Panc1 (cell line): ENCODE data around the gene ARHGAP6. TPM values are rescaled to one million over a fixed set of nuclear protein-coding genes. Genes with fewer than 3 reads are reported as not detected.

Experiments used
- ATAC-seq: fragments of 200-7000 bp; cut with Tn5 transposase; 2 replicates; pipeline ENCODE4 v1.9.1; 2020; ENCODE audit warnings: mild to moderate bottlenecking, moderate library complexity
- BruUV-seq: library from RNA; stranded (reverse); fragments of 400-500 nt; replicated peaks from 2 replicates; lab custom pipeline; 2021; lab: Mats Ljungman, UMichigan
- CTCF ChIA-PET: fragments of 300-600 bp; sonication (Branson Sonifier 250); formaldehyde crosslinking; loops from one replicate; lab custom pipeline; 2022; ENCODE audit warnings: antibody characterized with exemption; lab: Charles Lee
- POLR2A ChIA-PET: fragments of 300-600 bp; sonication (Branson Sonifier 250); formaldehyde crosslinking; loops from one replicate; lab custom pipeline; 2022; ENCODE audit warnings: antibody characterized with exemption; lab: Charles Lee
- DNase-seq: peaks from one replicate; pipeline ENCODE4 v3.0.0-alpha.2; 2010; ENCODE audit warnings: low read depth, low spot score
- H3K27ac ChIP-seq: 2 replicates; pipeline ENCODE4 v1.5.1; 2011; ENCODE audit warnings: mild to moderate bottlenecking, low read length, inconsistent platforms
- H3K27me3 ChIP-seq: fragments of 200-500 bp; sonication (Bioruptor generic); 2 replicates; pipeline ENCODE4 v1.6.0; 2014; ENCODE audit warnings: low read length, inconsistent platforms; ENCODE audit not compliant: control insufficient read depth, insufficient read depth
- H3K36me3 ChIP-seq: fragments of 200-500 bp; sonication (Bioruptor generic); 2 replicates; pipeline ENCODE4 v1.5.1; 2014; ENCODE audit warnings: inconsistent platforms, mild to moderate bottlenecking, low read length, moderate library complexity; ENCODE audit not compliant: control insufficient read depth, insufficient read depth
- H3K4me1 ChIP-seq: 2 replicates; pipeline ENCODE4 v1.5.1; 2011; ENCODE audit warnings: inconsistent platforms, mild to moderate bottlenecking, low read length, moderate library complexity; ENCODE audit not compliant: control insufficient read depth, insufficient read depth
- H3K4me3 ChIP-seq, 2 experiments: 2 replicates each; pipeline ENCODE4 v1.5.1; 2011 to 2012; ENCODE audit warnings: low read depth in 2 of 2, low read length in 2 of 2, mild to moderate bottlenecking in 2 of 2, inconsistent platforms in 1 of 2, moderate library complexity in 1 of 2
- H3K9me3 ChIP-seq: fragments of 200-500 bp; sonication (Bioruptor generic); 2 replicates; pipeline ENCODE4 v1.5.1; 2014; ENCODE audit warnings: low read depth, mild to moderate bottlenecking, inconsistent platforms, low read length, moderate library complexity; ENCODE audit not compliant: control insufficient read depth, insufficient read depth
- POLR2AphosphoS5 ChIP-seq: IDR thresholded peaks from 2 replicates; pipeline ENCODE4 v1.6.1; 2012; ENCODE audit warnings: mild to moderate bottlenecking, low read depth, low read length, moderate library complexity
- SIN3A ChIP-seq: IDR thresholded peaks from 2 replicates; pipeline ENCODE4 v1.6.1; 2012; ENCODE audit warnings: low read depth, mild to moderate bottlenecking, low read length, moderate library complexity, borderline replicate concordance; ENCODE audit not compliant: insufficient read depth
- TCF7L2 ChIP-seq: IDR thresholded peaks from 2 replicates; pipeline ENCODE4 v1.6.1; 2011; ENCODE audit warnings: mild to moderate bottlenecking, low read depth, low read length, inconsistent platforms
- in situ Hi-C: cut with HindIII; loops from 2 replicates; pipeline ENCODE4 v1.10.0; 2016; ENCODE audit warnings: low sequenced_read_pairs, low pct_unique_long_range_greater_than_20kb
- intact Hi-C: fragments of 100-400 bp; cut with micrococcal nuclease; formaldehyde crosslinking; loops from one replicate; pipeline ENCODE4 v1.10.0; 2022; ENCODE audit not compliant: unreplicated experiment
- total RNA-seq: library from RNA; stranded (reverse); gene quantifications from one replicate; pipeline ENCODE4 v1.2.1, GENCODE V29; 2021; ENCODE audit not compliant: unreplicated experiment
- TF ChIP-seq, protein P1 (sequence below), 2 experiments: IDR thresholded peaks; 2 replicates each; pipeline ENCODE4 v1.6.1; 2011 to 2012; ENCODE audit warnings: low read depth in 2 of 2, control low read depth in 1 of 2, low read length in 1 of 2, mild to moderate bottlenecking in 1 of 2, moderate library complexity in 1 of 2; ENCODE audit not compliant: insufficient read depth in 1 of 2
- TF ChIP-seq, protein P2 (sequence below): fragments of 450-650 bp; IDR thresholded peaks from 2 replicates; pipeline ENCODE4 v1.5.1; 2017; ENCODE audit warnings: mild to moderate bottlenecking

The ARHGAP6 gene
- total RNA-seq, 1 experiment from 2014 or later = 0.13 TPM

DNA sequence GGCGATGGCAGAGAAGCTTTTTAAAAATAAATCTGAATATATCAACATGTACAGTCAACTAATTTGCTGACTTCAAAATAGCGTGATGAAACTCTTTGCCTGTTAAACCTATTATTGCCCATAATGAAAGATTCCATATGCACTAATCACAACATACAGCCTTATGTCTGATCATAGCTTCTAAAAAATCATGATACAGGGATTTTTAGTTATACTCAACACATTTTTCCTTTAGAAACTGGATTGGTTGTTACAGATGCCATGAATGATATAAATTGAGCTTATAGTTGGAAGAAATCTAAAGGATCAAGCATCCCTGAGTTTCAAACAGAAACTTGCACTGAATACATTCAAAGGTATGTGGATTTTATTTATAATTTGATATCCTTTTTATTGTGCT, 372.6 kb downstream of the ARHGAP6 start, which contains the start of gene AMELX:
Gene AMELX (plus strand): TSS at position 301 of the 400 bp plus-strand sequence. CDS start 1,376 bp downstream, outside the sequence.
- TF ChIP-seq SIN3A (no peak), TCF7L2 (no peak), POLR2AphosphoS5 (no peak)
- TF ChIP-seq, protein P1, sequence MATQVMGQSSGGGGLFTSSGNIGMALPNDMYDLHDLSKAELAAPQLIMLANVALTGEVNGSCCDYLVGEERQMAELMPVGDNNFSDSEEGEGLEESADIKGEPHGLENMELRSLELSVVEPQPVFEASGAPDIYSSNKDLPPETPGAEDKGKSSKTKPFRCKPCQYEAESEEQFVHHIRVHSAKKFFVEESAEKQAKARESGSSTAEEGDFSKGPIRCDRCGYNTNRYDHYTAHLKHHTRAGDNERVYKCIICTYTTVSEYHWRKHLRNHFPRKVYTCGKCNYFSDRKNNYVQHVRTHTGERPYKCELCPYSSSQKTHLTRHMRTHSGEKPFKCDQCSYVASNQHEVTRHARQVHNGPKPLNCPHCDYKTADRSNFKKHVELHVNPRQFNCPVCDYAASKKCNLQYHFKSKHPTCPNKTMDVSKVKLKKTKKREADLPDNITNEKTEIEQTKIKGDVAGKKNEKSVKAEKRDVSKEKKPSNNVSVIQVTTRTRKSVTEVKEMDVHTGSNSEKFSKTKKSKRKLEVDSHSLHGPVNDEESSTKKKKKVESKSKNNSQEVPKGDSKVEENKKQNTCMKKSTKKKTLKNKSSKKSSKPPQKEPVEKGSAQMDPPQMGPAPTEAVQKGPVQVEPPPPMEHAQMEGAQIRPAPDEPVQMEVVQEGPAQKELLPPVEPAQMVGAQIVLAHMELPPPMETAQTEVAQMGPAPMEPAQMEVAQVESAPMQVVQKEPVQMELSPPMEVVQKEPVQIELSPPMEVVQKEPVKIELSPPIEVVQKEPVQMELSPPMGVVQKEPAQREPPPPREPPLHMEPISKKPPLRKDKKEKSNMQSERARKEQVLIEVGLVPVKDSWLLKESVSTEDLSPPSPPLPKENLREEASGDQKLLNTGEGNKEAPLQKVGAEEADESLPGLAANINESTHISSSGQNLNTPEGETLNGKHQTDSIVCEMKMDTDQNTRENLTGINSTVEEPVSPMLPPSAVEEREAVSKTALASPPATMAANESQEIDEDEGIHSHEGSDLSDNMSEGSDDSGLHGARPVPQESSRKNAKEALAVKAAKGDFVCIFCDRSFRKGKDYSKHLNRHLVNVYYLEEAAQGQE (IDR thresholded peaks at IDR 0.05; ENCODE audit: insufficient read depth in 1 of 2, low read depth in 2 of 2, low read length in 1 of 2) = no peak
- TF ChIP-seq, protein P2, sequence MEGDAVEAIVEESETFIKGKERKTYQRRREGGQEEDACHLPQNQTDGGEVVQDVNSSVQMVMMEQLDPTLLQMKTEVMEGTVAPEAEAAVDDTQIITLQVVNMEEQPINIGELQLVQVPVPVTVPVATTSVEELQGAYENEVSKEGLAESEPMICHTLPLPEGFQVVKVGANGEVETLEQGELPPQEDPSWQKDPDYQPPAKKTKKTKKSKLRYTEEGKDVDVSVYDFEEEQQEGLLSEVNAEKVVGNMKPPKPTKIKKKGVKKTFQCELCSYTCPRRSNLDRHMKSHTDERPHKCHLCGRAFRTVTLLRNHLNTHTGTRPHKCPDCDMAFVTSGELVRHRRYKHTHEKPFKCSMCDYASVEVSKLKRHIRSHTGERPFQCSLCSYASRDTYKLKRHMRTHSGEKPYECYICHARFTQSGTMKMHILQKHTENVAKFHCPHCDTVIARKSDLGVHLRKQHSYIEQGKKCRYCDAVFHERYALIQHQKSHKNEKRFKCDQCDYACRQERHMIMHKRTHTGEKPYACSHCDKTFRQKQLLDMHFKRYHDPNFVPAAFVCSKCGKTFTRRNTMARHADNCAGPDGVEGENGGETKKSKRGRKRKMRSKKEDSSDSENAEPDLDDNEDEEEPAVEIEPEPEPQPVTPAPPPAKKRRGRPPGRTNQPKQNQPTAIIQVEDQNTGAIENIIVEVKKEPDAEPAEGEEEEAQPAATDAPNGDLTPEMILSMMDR = no peak
- intact Hi-C loops (no loop called here), in situ Hi-C loops (no loop called here)
- POLR2A ChIA-PET = no interaction called here
- DNase-seq = no peak
- Histone ChIP-seq H3K27ac (no peak within 1 kb of the TSS), H3K9me3 (no peaks in the 10 kb centered on the region), H3K4me1 (no peaks in the 10 kb centered on the region), H3K4me3 (no peak within 1 kb of the TSS), H3K36me3 (no peaks in the 10 kb centered on the region), H3K27me3 (no peaks in the 10 kb centered on the region)
- CTCF ChIA-PET = no interaction called here
- no peak for ATAC-seq
- no TSS peak for BruUV-seq

DNA sequence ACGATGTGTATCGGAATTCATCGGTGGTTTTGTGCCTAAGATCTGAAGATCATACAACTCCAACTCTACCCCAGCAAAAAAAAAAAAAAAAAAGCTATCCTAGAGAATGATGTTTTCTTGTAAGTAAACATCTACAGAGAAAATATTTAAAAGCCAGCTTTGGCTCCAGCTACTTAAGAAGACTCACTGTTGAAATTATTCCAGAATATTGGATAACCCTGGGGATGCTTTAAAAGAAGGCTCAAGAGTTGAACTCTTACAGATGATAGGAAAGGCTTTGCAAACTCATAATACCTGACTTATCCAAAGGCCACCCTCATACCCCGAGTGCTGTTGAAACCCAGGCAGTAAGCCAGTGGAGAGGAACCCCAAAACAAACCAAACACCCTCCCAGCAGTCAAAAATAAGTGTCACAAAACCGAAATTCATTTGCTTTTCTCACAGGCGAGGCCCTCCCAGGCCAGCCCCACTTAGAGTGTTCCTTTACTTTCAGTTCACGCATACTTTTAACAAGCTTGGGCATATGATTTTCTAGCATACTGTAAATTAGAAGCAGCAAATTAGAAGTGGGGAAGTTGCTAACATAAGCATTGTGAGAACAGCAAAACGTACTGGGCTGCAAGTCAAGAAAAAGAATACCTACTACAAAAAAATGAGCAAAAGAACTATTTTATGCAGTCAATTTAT, 375.2 kb downstream of the ARHGAP6 start:
- intact Hi-C loops = no loop called here
- H3K4me1 ChIP-seq = no peaks in the 10 kb centered on the region
- ATAC-seq (no peak), DNase-seq (no peak)
- H3K4me3 ChIP-seq = no peak overlapping the region
- in situ Hi-C loops = no loop called here
- ChIA-PET POLR2A (interaction anchor here (0.7 kb wide), 1 partner anchor 125 kb away, joined by 3 read pairs; no protein-coding TSS in a partner anchor), CTCF (no interaction called here)
- TF ChIP-seq, protein P1 (IDR thresholded peaks at IDR 0.05; ENCODE audit: insufficient read depth in 1 of 2, low read depth in 2 of 2, low read length in 1 of 2) = no peak
- TF ChIP-seq, protein P2 = no peak
- TF ChIP-seq SIN3A (no peak), TCF7L2 (no peak), POLR2AphosphoS5 (no peak)
- no peaks in the 10 kb centered on the region for H3K27me3 ChIP-seq
- no TSS peak for BruUV-seq
- H3K9me3 ChIP-seq = no peaks in the 10 kb centered on the region
- no peak overlapping the region for H3K27ac ChIP-seq
- no peaks in the 10 kb centered on the region for H3K36me3 ChIP-seq
